SU-DHL-6 (cell line): ENCODE data around the gene S100A7A.

ENCODE experiments used
- EZH2phosphoT487 ChIP-seq: fragments of 200-600 bp; sonication (generic), shearing (Covaris generic); conservative IDR thresholded peaks from 2 replicates; pipeline ENCODE4 v1.6.1; 2018; ENCODE audit warnings: mild to moderate bottlenecking, antibody characterized with exemption, low read length, moderate library complexity, mixed read lengths
- TF ChIP-seq, protein P1 (sequence below): fragments of 200-600 bp; sonication (generic); IDR thresholded peaks from one replicate; pipeline ENCODE4 v1.5.1; 2017; ENCODE audit warnings: antibody characterized with exemption, mild to moderate bottlenecking, low read length, moderate library complexity; ENCODE audit not compliant: insufficient read depth, poor library complexity, severe bottlenecking

DNA sequence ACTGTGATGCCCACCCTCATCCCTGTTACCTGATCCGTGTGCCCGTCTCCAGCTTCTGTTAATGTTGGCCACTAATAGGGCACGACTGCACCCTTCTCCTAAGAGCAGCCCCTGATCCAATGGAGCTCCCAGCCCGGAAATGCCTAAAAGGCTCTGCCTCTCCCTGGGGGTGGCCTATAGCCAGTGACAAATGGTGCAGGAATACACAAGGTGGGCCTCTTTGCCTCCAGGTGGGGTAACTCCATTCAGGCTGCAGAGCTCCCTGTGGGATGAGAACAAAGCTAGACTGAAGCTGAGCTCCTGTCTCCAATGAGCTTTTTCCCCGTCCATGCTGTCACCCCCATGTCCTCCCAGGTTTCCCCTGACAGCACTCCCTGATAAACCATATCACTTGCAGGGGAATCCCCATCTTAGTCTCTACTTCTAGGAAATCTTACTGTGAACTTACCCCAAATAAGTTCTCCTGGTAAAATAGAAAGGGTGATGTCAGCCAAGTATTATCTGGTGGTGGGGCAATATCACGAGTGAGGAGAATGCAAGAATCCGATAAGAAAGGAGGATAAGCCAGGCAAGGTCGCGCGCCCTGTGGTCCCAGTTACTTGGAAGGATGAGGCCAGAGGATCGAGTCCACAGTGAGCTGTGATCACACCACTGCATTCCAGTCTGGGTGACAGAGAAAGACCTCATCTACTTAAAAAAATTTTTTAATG, 18.6 kb downstream of the S100A7A start:
- TF ChIP-seq, protein P1, sequence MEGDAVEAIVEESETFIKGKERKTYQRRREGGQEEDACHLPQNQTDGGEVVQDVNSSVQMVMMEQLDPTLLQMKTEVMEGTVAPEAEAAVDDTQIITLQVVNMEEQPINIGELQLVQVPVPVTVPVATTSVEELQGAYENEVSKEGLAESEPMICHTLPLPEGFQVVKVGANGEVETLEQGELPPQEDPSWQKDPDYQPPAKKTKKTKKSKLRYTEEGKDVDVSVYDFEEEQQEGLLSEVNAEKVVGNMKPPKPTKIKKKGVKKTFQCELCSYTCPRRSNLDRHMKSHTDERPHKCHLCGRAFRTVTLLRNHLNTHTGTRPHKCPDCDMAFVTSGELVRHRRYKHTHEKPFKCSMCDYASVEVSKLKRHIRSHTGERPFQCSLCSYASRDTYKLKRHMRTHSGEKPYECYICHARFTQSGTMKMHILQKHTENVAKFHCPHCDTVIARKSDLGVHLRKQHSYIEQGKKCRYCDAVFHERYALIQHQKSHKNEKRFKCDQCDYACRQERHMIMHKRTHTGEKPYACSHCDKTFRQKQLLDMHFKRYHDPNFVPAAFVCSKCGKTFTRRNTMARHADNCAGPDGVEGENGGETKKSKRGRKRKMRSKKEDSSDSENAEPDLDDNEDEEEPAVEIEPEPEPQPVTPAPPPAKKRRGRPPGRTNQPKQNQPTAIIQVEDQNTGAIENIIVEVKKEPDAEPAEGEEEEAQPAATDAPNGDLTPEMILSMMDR: no peak
- no peak for TF ChIP-seq EZH2phosphoT487
